Smooth muscle cell (in vitro differentiated cells): Measurements from ENCODE around the gene CNTN5. TPM values are rescaled to one million over a fixed set of nuclear protein-coding genes. Genes with fewer than 3 reads are reported as not detected.

ENCODE experiments used
- DNase-seq: peaks from one replicate; lab custom pipeline; 2025; ENCODE audit not compliant: unreplicated experiment; lab: John Stamatoyannopoulos, UW
- H2AFZ ChIP-seq: fragments of 200-600 bp; sonication (generic); 2 replicates; pipeline ENCODE4 v1.6.0; 2016; ENCODE audit warnings: antibody characterized with exemption, low read depth, mild to moderate bottlenecking
- H3F3A ChIP-seq: fragments of 200-600 bp; sonication (generic); 2 replicates; pipeline ENCODE4 v1.6.0; 2017; ENCODE audit warnings: antibody characterized with exemption, low read depth
- H3K27ac ChIP-seq: fragments of 200-600 bp; sonication (generic); 2 replicates; pipeline ENCODE4 v1.5.1; 2016; ENCODE audit warnings: low read depth, mild to moderate bottlenecking
- H3K27me3 ChIP-seq: fragments of 200-600 bp; sonication (generic); 2 replicates; pipeline ENCODE4 v1.6.1; 2016; ENCODE audit warnings: low read depth, mild to moderate bottlenecking
- H3K36me3 ChIP-seq: fragments of 200-600 bp; sonication (generic); 2 replicates; pipeline ENCODE4 v1.5.1; 2016; ENCODE audit warnings: low read depth
- H3K4me1 ChIP-seq: fragments of 200-600 bp; sonication (generic); 2 replicates; pipeline ENCODE4 v1.5.1; 2016; ENCODE audit warnings: low read depth
- H3K4me2 ChIP-seq: fragments of 200-600 bp; sonication (generic); 2 replicates; pipeline ENCODE4 v1.6.0; 2016; ENCODE audit warnings: mild to moderate bottlenecking
- H3K4me3 ChIP-seq: fragments of 200-600 bp; sonication (generic); 2 replicates; pipeline ENCODE4 v1.5.1; 2016; ENCODE audit warnings: mild to moderate bottlenecking
- H3K79me2 ChIP-seq: fragments of 200-600 bp; sonication (generic); 2 replicates; pipeline ENCODE4 v1.6.0; 2016; ENCODE audit warnings: low read depth, mild to moderate bottlenecking
- H3K9ac ChIP-seq: fragments of 200-600 bp; sonication (generic); 2 replicates; pipeline ENCODE4 v1.6.0; 2016; ENCODE audit warnings: low read depth
- H3K9me3 ChIP-seq: fragments of 200-600 bp; sonication (generic); replicated peaks from 2 replicates; pipeline ENCODE4 v1.5.1; 2016; ENCODE audit warnings: low read depth
- H4K20me1 ChIP-seq: fragments of 200-600 bp; sonication (generic); 2 replicates; pipeline ENCODE4 v1.6.0; 2016; ENCODE audit warnings: low read depth
- WGBS: methylation state at CpG from one replicate; pipeline ENCODE4 v1.1.7; 2016; ENCODE audit warnings: low lambda C conversion rate; 5-methylcytosine and 5-hydroxymethylcytosine counted together
- polyA plus RNA-seq: library from polyadenylated mRNA; unstranded; fragments of >200 nt; fragmentation: Nextera tagmentation; extraction: Ambion mirVana; gene quantifications from 2 replicates; pipeline ENCODE4 v1.2.1, GENCODE V29; 2016
- total RNA-seq: library from RNA; depleted of rRNA; stranded (reverse); fragments of >200 nt; gene quantifications from 2 replicates; pipeline ENCODE4 v1.2.3, GENCODE V29; 2014
- TF ChIP-seq, protein P1 (sequence below): fragments of 200-600 bp; sonication (generic); IDR thresholded peaks from 2 replicates; pipeline ENCODE4 v1.5.1; 2017; ENCODE audit warnings: borderline replicate concordance, mild to moderate bottlenecking, antibody characterized with exemption; ENCODE audit not compliant: insufficient read depth, poor library complexity, severe bottlenecking

CNTN5 gene
- total and polyA plus RNA-seq, 2 experiments from 2014 or later, result 0.97 to 3.1 TPM

DNA sequence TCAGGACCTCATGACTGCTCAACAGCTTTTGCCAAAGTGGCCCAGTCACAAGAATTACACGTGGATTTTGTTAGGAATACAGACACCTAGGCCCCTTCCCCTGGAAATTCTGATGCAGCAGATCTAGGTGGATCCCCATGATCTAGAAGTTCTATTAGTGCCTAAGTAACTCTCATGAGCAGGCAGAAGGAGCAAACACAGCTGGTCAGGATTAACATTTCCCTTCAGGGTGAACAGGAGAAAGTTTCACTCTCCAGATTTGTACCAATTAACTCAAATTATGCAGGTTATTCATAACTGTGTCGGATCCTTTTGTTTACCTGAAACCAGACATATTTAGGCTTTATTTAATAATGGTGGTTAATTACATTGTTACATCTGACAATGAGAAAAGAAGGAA lies 1072.9 kb downstream of the CNTN5 start:
- Histone ChIP-seq H3K79me2 (no peaks in the 10 kb centered on the region), H3K36me3 (no peaks in the 10 kb centered on the region), H4K20me1 (no peaks in the 10 kb centered on the region), H3K9ac (no peak overlapping the region), H3K4me3 (no peak overlapping the region), H3K27ac (no peak overlapping the region), H3K4me2 (no peak overlapping the region), H3F3A (no peaks in the 10 kb centered on the region), H3K4me1 (no peaks in the 10 kb centered on the region), H3K9me3 (no peaks in the 10 kb centered on the region), H3K27me3 (no peaks in the 10 kb centered on the region), H2AFZ (no peak overlapping the region)
- no peak for DNase-seq
- WGBS, result 83% methylated on average over 2 of the region's 2 CpGs
- TF ChIP-seq, protein P1, sequence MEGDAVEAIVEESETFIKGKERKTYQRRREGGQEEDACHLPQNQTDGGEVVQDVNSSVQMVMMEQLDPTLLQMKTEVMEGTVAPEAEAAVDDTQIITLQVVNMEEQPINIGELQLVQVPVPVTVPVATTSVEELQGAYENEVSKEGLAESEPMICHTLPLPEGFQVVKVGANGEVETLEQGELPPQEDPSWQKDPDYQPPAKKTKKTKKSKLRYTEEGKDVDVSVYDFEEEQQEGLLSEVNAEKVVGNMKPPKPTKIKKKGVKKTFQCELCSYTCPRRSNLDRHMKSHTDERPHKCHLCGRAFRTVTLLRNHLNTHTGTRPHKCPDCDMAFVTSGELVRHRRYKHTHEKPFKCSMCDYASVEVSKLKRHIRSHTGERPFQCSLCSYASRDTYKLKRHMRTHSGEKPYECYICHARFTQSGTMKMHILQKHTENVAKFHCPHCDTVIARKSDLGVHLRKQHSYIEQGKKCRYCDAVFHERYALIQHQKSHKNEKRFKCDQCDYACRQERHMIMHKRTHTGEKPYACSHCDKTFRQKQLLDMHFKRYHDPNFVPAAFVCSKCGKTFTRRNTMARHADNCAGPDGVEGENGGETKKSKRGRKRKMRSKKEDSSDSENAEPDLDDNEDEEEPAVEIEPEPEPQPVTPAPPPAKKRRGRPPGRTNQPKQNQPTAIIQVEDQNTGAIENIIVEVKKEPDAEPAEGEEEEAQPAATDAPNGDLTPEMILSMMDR, result no peak

DNA sequence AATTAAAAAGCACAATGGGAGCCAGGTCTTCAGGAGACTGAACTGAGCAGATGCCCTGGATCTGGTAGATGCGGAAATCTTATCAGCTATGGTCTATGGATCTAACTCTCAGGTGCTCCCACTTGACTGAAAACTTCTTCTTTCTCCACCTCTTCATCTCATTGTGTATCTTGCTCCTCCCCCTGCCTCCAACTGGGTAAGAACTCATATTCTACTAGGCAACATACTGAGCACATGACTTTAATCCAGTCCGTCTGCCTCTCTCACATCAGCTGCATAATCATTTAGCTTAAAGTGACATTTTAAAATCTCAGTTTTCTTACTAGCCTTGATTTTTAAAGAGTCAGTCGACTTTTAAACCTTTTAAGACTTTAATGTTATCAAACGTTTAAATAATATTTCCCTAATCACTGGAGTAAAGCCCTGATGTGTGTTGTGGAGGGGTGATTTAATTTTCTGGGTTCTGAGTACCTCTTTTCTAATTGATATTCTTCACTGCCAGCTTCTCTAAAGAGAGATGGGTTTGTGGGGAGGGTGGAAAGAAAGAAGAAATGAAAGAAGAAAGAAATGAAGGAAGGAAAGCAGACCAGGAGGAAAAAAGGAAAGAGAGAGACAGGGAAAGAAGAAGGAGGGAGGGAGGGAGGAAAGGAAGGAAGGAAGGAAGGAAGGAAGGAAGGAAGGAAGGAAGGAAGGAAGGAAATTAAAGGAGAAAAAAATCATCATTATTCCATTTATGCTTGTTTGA lies 1073.5 kb downstream of the CNTN5 start:
- no peak for DNase-seq
- H3K9ac ChIP-seq, result no peak overlapping the region

DNA sequence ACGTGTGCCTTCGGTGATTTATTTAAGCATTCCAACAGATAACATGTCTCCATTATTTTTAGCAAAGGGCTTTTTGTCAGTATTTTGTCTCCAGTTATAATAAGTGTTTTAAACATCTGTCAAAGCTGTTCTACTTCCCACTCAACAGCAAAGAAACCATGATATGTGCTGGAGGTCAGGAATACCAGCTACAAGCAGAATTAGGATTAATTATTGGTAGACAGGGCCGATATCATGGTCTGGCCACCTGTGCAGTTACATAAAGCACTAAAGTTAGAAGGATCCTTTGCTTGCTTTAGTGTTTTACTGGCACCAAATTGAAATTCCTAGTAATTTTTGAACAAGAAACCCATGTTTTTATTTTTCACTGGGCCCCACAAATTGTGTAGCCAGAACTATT lies 1075.1 kb downstream of the CNTN5 start:
- 89% methylated on average over 3 of the region's 3 CpGs for WGBS
- Histone ChIP-seq H3K4me1 (no peaks in the 10 kb centered on the region), H3K27ac (no peak overlapping the region), H2AFZ (no peak overlapping the region), H3K36me3 (no peaks in the 10 kb centered on the region), H3F3A (no peaks in the 10 kb centered on the region), H3K27me3 (no peaks in the 10 kb centered on the region), H3K4me3 (no peak overlapping the region), H3K9me3 (no peaks in the 10 kb centered on the region), H3K9ac (no peak overlapping the region), H3K79me2 (no peaks in the 10 kb centered on the region), H4K20me1 (no peaks in the 10 kb centered on the region), H3K4me2 (no peak overlapping the region)
- no peak for DNase-seq
- TF ChIP-seq, protein P1, result no peak

More for the DNA sequence above, 1073.5 kb downstream of the CNTN5 start:
- Histone ChIP-seq H3K4me2 (no peak overlapping the region), H2AFZ (no peak overlapping the region), H3K4me1 (no peaks in the 10 kb centered on the region), H3K36me3 (no peaks in the 10 kb centered on the region), H3K9me3 (no peaks in the 10 kb centered on the region), H3K27me3 (no peaks in the 10 kb centered on the region), H3F3A (no peaks in the 10 kb centered on the region), H3K79me2 (no peaks in the 10 kb centered on the region), H3K27ac (no peak overlapping the region), H3K4me3 (no peak overlapping the region), H4K20me1 (no peaks in the 10 kb centered on the region)
- TF ChIP-seq, protein P1, result no peak
- WGBS, result 81% methylated on average over 4 of the region's 4 CpGs

DNA sequence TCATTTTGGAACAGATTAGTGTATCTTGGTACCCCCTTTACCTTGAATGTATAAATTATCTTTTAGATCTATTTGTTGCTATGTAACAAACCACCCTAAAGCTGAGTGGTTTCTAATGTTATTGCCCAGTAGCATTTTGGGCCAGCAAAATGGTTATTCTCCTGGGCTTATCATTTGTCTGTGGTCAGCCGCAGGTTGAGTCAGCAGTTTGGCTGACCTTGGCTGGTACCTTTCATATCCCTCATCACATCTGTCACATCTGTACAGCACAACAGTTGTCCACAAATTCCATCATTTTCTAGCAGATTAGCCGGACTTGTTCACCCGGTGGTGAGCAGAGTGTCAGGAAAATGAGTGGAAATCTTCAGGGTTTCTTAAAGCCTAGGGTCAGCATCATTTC lies 1077.8 kb downstream of the CNTN5 start:
- Histone ChIP-seq H2AFZ (no peak overlapping the region), H3K27ac (no peak overlapping the region), H3K79me2 (no peaks in the 10 kb centered on the region), H3K36me3 (no peaks in the 10 kb centered on the region), H3K9me3 (no peaks in the 10 kb centered on the region), H3K4me1 (no peaks in the 10 kb centered on the region), H3K27me3 (no peaks in the 10 kb centered on the region), H4K20me1 (no peaks in the 10 kb centered on the region), H3K4me3 (no peak overlapping the region), H3F3A (no peaks in the 10 kb centered on the region), H3K9ac (no peak overlapping the region), H3K4me2 (no peak overlapping the region)
- TF ChIP-seq, protein P1, result no peak
- 80% methylated on average over 3 of the region's 3 CpGs for WGBS
- DNase-seq, result no peak
